Peyer's patch (tissue), 4 donors: ENCODE data around the gene SMAD3.

Source experiments
- POLR2A ChIP-seq, 2 donors: fragments of 450-650 bp; IDR thresholded peaks; one replicate each; pipeline ENCODE4 v1.5.1; 2017; ENCODE audit warnings: antibody characterized with exemption in 2 of 2, mild to moderate bottlenecking in 2 of 2, moderate library complexity in 2 of 2
- TF ChIP-seq, protein P1 (sequence below), 6 experiments: fragments of 450-650 bp in 4 of 6; fragments of 200-600 bp in 2 of 6; sonication (generic) in 1 of 6; IDR thresholded peaks; one replicate each; pipeline ENCODE4 v1.5.1; 2017 to 2019; ENCODE audit warnings: antibody characterized with exemption in 6 of 6, mild to moderate bottlenecking in 3 of 6, moderate library complexity in 1 of 6

GRCh38 chr15:67106764-67107013, 41.3 kb downstream of the SMAD3 start:
- TF ChIP-seq, protein P1, sequence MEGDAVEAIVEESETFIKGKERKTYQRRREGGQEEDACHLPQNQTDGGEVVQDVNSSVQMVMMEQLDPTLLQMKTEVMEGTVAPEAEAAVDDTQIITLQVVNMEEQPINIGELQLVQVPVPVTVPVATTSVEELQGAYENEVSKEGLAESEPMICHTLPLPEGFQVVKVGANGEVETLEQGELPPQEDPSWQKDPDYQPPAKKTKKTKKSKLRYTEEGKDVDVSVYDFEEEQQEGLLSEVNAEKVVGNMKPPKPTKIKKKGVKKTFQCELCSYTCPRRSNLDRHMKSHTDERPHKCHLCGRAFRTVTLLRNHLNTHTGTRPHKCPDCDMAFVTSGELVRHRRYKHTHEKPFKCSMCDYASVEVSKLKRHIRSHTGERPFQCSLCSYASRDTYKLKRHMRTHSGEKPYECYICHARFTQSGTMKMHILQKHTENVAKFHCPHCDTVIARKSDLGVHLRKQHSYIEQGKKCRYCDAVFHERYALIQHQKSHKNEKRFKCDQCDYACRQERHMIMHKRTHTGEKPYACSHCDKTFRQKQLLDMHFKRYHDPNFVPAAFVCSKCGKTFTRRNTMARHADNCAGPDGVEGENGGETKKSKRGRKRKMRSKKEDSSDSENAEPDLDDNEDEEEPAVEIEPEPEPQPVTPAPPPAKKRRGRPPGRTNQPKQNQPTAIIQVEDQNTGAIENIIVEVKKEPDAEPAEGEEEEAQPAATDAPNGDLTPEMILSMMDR (IDR thresholded peaks at IDR 0.05): no peak
- TF ChIP-seq POLR2A (IDR thresholded peaks at IDR 0.05): no peak
